NCI-H2171 (cell line): ENCODE results near the gene MRPS14.

Source experiments
- DNase-seq: peaks from one replicate; lab custom pipeline; 2025; lab: John Stamatoyannopoulos, UW

Gene MRPS14

GRCh38 chr1:174984952-174985351, 38.3 kb downstream of the MRPS14 start:
- DNase-seq, result no peak

GRCh38 chr1:174982971-174983689, 40.1 kb downstream of the MRPS14 start:
- DNase-seq, result peak; percentile 46

- DNase-seq, result no peak
These were observed 46.7 kb downstream of the MRPS14 start for GRCh38 chr1:174976436-174977108.

GRCh38 chr1:174975764-174976163, 47.5 kb downstream of the MRPS14 start:
- DNase-seq, result no peak

- no peak for DNase-seq
These were observed 48.5 kb downstream of the MRPS14 start for GRCh38 chr1:174974711-174975119.

GRCh38 chr1:174971902-174972301, 51.3 kb downstream of the MRPS14 start:
- DNase-seq, result no peak

- DNase-seq, result no peak
These were observed 51.8 kb downstream of the MRPS14 start for GRCh38 chr1:174971466-174971865.

GRCh38 chr1:174969977-174970376, 53.2 kb downstream of the MRPS14 start:
- DNase-seq, result no peak

GRCh38 chr1:174968750-174969244, 54.4 kb downstream of the MRPS14 start:
- no peak for DNase-seq

- no peak for DNase-seq
These were observed 55.1 kb downstream of the MRPS14 start for GRCh38 chr1:174967845-174968705.

GRCh38 chr1:174966008-174966572, 57.1 kb downstream of the MRPS14 start:
- DNase-seq, result no peak

GRCh38 chr1:174965362-174966007, 57.7 kb downstream of the MRPS14 start:
- no peak for DNase-seq

- DNase-seq, result no peak
These were observed 58.3 kb downstream of the MRPS14 start for GRCh38 chr1:174964972-174965361.

GRCh38 chr1:174964261-174964971, 58.8 kb downstream of the MRPS14 start:
- no peak for DNase-seq

GRCh38 chr1:174963529-174964125, 59.6 kb downstream of the MRPS14 start:
- peak; percentile 50 for DNase-seq
